CD4-positive, alpha-beta T cell (primary cell): ENCODE data around the gene VSIG10L2. TPM values are rescaled to one million over a fixed set of nuclear protein-coding genes. Genes with fewer than 3 reads are reported as not detected.

ENCODE experiments used
- ATAC-seq: fragments of 200-7000 bp; cut with Tn5 transposase; one replicate; pipeline ENCODE4 v1.10.0; 2022; ENCODE audit warnings: mild to moderate bottlenecking; ENCODE audit not compliant: poor library complexity
- CTCF ChIA-PET: fragments of 350-600 bp; sonication (Branson Sonifier 250); formaldehyde crosslinking; loops from one replicate; lab custom pipeline; 2021; ENCODE audit warnings: antibody characterized with exemption, inconsistent platforms; lab: Charles Lee
- POLR2A ChIA-PET: fragments of 350-600 bp; sonication (Branson Sonifier 250); formaldehyde crosslinking; loops from one replicate; lab custom pipeline; 2021; ENCODE audit warnings: antibody characterized with exemption, inconsistent platforms; lab: Charles Lee
- DNase-seq, 14 experiments: peaks; one replicate each; pipeline ENCODE4 v3.0.0-alpha.2; 2013 to 2020; ENCODE audit warnings: mixed read lengths in 2 of 14
- H3K27ac ChIP-seq, 2 donors: one replicate each; pipeline versions ENCODE4 v1.5.1 to v1.7.0; 2013; ENCODE audit warnings: low read length in 2 of 2, low read depth in 1 of 2, mild to moderate bottlenecking in 1 of 2
- H3K27me3 ChIP-seq, 2 experiments: 1 replicate in 1 of 2; 2 replicates in 1 of 2; pipeline versions ENCODE4 v1.6.1 to v1.7.0; 2013; ENCODE audit warnings: low read length in 2 of 2, control low read depth in 1 of 2, mild to moderate bottlenecking in 1 of 2, moderate library complexity in 1 of 2; ENCODE audit not compliant: insufficient read depth in 2 of 2, control insufficient read depth in 1 of 2
- H3K36me3 ChIP-seq: one replicate; pipeline ENCODE4 v1.6.1; 2013; ENCODE audit warnings: low read length, control low read depth; ENCODE audit not compliant: insufficient read depth
- H3K4me1 ChIP-seq: one replicate; pipeline ENCODE4 v1.6.1; 2013; ENCODE audit warnings: low read length, control low read depth; ENCODE audit not compliant: insufficient read depth
- H3K4me3 ChIP-seq: one replicate; pipeline ENCODE4 v1.5.1; 2013; ENCODE audit warnings: mild to moderate bottlenecking, low read length, moderate library complexity
- H3K9me3 ChIP-seq, 2 experiments: 1 replicate in 1 of 2; 2 replicates in 1 of 2; pipeline versions ENCODE4 v1.6.1 to v1.7.0; 2013; ENCODE audit warnings: low read length in 2 of 2, mild to moderate bottlenecking in 2 of 2, control low read depth in 1 of 2, moderate library complexity in 1 of 2; ENCODE audit not compliant: control insufficient read depth in 1 of 2, insufficient read depth in 1 of 2
- H3K27ac Mint-ChIP-seq: one replicate; pipeline ENCODE4 v1.8.0; 2020; ENCODE audit warnings: mixed read lengths
- H3K27me3 Mint-ChIP-seq: one replicate; pipeline ENCODE4 v1.8.0; 2021; ENCODE audit warnings: mixed read lengths
- H3K36me3 Mint-ChIP-seq: one replicate; pipeline ENCODE4 v1.8.0; 2021; ENCODE audit warnings: low read depth, mixed read lengths
- H3K4me1 Mint-ChIP-seq: one replicate; pipeline ENCODE4 v1.8.0; 2021; ENCODE audit warnings: low read depth, mixed read lengths
- H3K4me3 Mint-ChIP-seq: one replicate; pipeline ENCODE4 v1.8.0; 2020; ENCODE audit warnings: mild to moderate bottlenecking, mixed read lengths
- H3K9me3 Mint-ChIP-seq: one replicate; pipeline ENCODE4 v1.8.0; 2020; ENCODE audit warnings: mixed read lengths
- intact Hi-C, 2 experiments: fragments of 100-400 bp; cut with DNase I in 1 of 2; cut with micrococcal nuclease in 1 of 2; formaldehyde crosslinking; loops; one replicate each; pipeline versions ENCODE4 v1.15.1 to v1.9.0; 2023 to 2025; cut with DNase I, micrococcal nuclease
- total RNA-seq, 174 experiments: library from RNA in 2 of 174; stranded (reverse) in 2 of 174; gene quantifications; one replicate each; pipeline ENCODE4 v1.2.3 and lab custom pipeline; 2021 to 2026
- TF ChIP-seq, protein P1 (sequence below): fragments of 200-600 bp; IDR thresholded peaks from one replicate; pipeline ENCODE4 v1.8.0; 2022; ENCODE audit warnings: antibody characterized with exemption, mild to moderate bottlenecking

Gene VSIG10L2
- total RNA-seq, 2 experiments from 2014 or later, result not detected

DNA sequence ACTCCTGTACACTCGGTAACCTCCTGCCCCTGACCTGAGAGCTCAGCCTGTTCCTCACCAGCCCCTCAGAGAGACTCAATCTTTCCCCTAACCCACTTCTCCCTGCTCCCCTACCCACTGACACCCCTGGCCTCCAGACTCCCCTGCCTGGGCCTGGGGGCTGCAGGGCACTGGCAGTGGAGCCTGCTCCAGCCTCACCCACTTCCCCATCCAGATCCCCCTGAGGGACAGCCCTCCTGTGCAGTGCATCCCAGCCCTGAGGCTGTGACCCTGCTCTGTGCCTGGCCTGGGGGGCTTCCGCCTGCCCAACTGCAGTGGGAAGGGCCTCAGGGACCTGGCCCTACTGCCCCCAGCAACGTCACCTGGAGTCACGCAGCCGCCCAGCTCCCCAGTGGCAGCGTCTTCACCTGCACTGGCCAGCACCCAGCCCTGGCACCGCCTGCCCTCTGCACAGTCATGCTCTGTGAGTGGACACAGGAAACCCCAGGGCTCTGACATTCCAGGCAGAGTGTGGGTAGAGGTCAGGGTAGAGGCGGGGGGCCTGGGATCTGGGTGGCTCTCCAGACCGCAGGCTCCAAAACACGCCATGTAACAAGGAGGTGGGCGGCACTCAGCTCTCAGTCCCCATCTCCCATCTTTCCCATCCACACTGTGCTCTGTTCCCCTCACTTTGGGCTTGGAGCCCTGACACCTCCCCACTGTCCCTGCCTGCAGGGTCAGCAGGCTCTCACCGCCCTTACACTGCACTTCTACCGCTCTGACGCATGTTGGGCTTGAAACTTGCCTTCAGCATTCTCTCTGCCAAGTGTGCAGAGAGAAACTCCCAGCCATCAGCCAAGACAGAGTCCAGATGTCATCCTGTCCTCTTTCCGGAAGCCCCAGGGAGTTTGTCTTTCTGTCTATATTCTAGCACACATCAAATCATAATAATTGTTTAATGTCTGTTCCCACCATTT is 5.1 kb downstream of the VSIG10L2 start:
- Mint-ChIP-seq H3K36me3 (no peaks in the 10 kb centered on the region), H3K4me3 (no peak overlapping the region), H3K9me3 (no peaks in the 10 kb centered on the region), H3K27me3 (no peaks in the 10 kb centered on the region), H3K4me1 (no peaks in the 10 kb centered on the region), H3K27ac (no peak overlapping the region)
- intact Hi-C loops, result no loop called here
- CTCF ChIA-PET, result no interaction called here
- H3K36me3 ChIP-seq, result no peaks in the 10 kb centered on the region
- no peak for DNase-seq
- TF ChIP-seq, protein P1, sequence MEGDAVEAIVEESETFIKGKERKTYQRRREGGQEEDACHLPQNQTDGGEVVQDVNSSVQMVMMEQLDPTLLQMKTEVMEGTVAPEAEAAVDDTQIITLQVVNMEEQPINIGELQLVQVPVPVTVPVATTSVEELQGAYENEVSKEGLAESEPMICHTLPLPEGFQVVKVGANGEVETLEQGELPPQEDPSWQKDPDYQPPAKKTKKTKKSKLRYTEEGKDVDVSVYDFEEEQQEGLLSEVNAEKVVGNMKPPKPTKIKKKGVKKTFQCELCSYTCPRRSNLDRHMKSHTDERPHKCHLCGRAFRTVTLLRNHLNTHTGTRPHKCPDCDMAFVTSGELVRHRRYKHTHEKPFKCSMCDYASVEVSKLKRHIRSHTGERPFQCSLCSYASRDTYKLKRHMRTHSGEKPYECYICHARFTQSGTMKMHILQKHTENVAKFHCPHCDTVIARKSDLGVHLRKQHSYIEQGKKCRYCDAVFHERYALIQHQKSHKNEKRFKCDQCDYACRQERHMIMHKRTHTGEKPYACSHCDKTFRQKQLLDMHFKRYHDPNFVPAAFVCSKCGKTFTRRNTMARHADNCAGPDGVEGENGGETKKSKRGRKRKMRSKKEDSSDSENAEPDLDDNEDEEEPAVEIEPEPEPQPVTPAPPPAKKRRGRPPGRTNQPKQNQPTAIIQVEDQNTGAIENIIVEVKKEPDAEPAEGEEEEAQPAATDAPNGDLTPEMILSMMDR, result no peak
- POLR2A ChIA-PET, result interaction anchor here (0.5 kb wide), 1 partner anchor 12 kb away, joined by 3 read pairs; no protein-coding TSS in a partner anchor
- H3K27ac ChIP-seq, result no peak overlapping the region
- H3K9me3 ChIP-seq, result no peaks in the 10 kb centered on the region
- no peaks in the 10 kb centered on the region for H3K4me1 ChIP-seq
- no peaks in the 10 kb centered on the region for H3K27me3 ChIP-seq
- no peak for ATAC-seq
- H3K4me3 ChIP-seq, result no peak overlapping the region

DNA sequence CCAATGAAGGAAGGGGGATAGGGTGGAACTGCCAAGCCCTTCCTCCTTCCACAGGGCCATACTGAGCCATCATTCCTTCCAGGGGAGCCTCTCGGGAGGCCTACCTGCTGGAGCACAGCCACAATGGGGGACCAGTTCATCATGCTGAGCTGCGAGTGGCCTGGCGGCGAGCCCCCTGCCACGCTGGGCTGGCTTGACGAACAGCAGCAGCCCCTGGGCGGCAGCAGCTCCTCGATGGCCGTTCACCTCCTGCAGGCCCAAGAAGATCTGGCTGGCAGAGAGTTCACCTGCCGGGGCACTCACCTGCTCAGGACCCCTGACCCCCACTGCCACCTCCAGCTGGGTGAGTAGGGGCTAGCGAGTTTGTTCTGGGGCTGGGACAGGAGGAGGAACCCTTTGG is 5.9 kb downstream of the VSIG10L2 start:
- H3K36me3 ChIP-seq, result no peaks in the 10 kb centered on the region
- no peak overlapping the region for H3K27ac ChIP-seq
- no peaks in the 10 kb centered on the region for H3K9me3 ChIP-seq
- H3K27me3 Mint-ChIP-seq, result no peaks in the 10 kb centered on the region
- ATAC-seq, result no peak
- H3K27me3 ChIP-seq, result no peaks in the 10 kb centered on the region
- H3K4me3 ChIP-seq, result no peak overlapping the region
- no peaks in the 10 kb centered on the region for H3K4me1 Mint-ChIP-seq
- intact Hi-C loops, result no loop called here
- TF ChIP-seq, protein P1, result no peak
- no peak overlapping the region for H3K27ac Mint-ChIP-seq
- ChIA-PET POLR2A (no interaction called here), CTCF (no interaction called here)
- no peaks in the 10 kb centered on the region for H3K36me3 Mint-ChIP-seq
- H3K4me1 ChIP-seq, result no peaks in the 10 kb centered on the region
- H3K4me3 Mint-ChIP-seq, result no peak overlapping the region
- no peaks in the 10 kb centered on the region for H3K9me3 Mint-ChIP-seq
- DNase-seq, result no peak

DNA sequence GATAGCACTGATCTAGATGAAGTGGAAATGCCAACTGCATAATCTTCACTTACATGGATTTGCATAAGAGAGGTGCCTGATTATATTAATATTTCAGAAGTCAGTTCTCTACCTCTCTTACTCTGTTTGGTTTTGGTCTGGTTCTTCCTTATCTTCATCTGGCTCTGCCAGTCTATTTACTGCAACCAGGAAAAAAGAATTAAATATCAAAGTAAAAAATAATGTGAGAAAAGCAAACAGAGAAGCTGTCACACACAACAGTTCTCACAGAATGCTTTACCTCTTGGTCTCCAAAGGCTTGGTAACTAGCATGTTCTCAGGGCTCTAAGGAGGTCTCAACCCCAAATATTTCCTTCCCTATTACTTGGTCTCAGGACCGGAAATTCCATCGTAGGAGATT is 6.7 kb downstream of the VSIG10L2 start:
- Histone ChIP-seq H3K9me3 (no peaks in the 10 kb centered on the region), H3K4me1 (no peaks in the 10 kb centered on the region), H3K36me3 (no peaks in the 10 kb centered on the region), H3K27me3 (no peaks in the 10 kb centered on the region), H3K4me3 (no peak overlapping the region), H3K27ac (no peak overlapping the region)
- TF ChIP-seq, protein P1, result no peak
- ChIA-PET CTCF (no interaction called here), POLR2A (no interaction called here)
- Mint-ChIP-seq H3K27ac (no peak overlapping the region), H3K4me1 (peaks cover 2% of the 10 kb centered on the region), H3K9me3 (no peaks in the 10 kb centered on the region), H3K27me3 (no peaks in the 10 kb centered on the region), H3K4me3 (no peak overlapping the region), H3K36me3 (no peaks in the 10 kb centered on the region)
- ATAC-seq (no peak), DNase-seq (no peak)
- intact Hi-C loops, result no loop called here
